GM23338 (cell line): ENCODE measurements around the gene ARHGEF40. TPM values are rescaled to one million over a fixed set of nuclear protein-coding genes. Genes with fewer than 3 reads are reported as not detected.

Source experiments
- ATAC-seq: fragments of 200-7000 bp; cut with Tn5 transposase; 3 replicates; pipeline ENCODE4 v1.9.1; 2020
- DNase-seq: peaks from one replicate; pipeline ENCODE4 v3.0.0-alpha.2; 2015; ENCODE audit warnings: low spot score
- H2AFZ ChIP-seq: fragments of 200-600 bp; sonication (generic); 2 replicates; pipeline ENCODE4 v1.8.0; 2016; ENCODE audit warnings: antibody characterized with exemption, mild to moderate bottlenecking, moderate library complexity
- H3F3A ChIP-seq: fragments of 200-600 bp; sonication (generic); replicated peaks from 2 replicates; pipeline ENCODE4 v1.8.0; 2017; ENCODE audit warnings: antibody characterized with exemption, mixed run types, low read depth
- H3K27ac ChIP-seq: fragments of 200-600 bp; sonication (generic); 2 replicates; pipeline ENCODE4 v1.6.1; 2016; ENCODE audit warnings: low read depth
- H3K27me3 ChIP-seq: fragments of 200-600 bp; sonication (generic); 2 replicates; pipeline ENCODE4 v1.8.0; 2016; ENCODE audit warnings: mild to moderate bottlenecking, mixed run types, moderate library complexity; ENCODE audit not compliant: insufficient read depth
- H3K36me3 ChIP-seq: fragments of 200-600 bp; sonication (generic); 2 replicates; pipeline ENCODE4 v1.8.0; 2016; ENCODE audit warnings: mild to moderate bottlenecking; ENCODE audit not compliant: insufficient read depth
- H3K4me1 ChIP-seq: fragments of 200-600 bp; sonication (generic); 2 replicates; pipeline ENCODE4 v1.8.0; 2016; ENCODE audit warnings: mild to moderate bottlenecking, moderate library complexity; ENCODE audit not compliant: insufficient read depth
- H3K4me2 ChIP-seq: fragments of 200-600 bp; sonication (generic); 2 replicates; pipeline ENCODE4 v1.7.1; 2017; ENCODE audit warnings: mixed run types
- H3K4me3 ChIP-seq: fragments of 200-600 bp; sonication (generic); 2 replicates; pipeline ENCODE4 v1.6.1; 2016; ENCODE audit warnings: mixed run types
- H3K79me2 ChIP-seq: fragments of 200-600 bp; sonication (generic); replicated peaks from 2 replicates; pipeline ENCODE4 v1.8.0; 2017; ENCODE audit warnings: mild to moderate bottlenecking; ENCODE audit not compliant: insufficient read depth
- H3K9me2 ChIP-seq: fragments of 200-600 bp; sonication (generic); 2 replicates; pipeline ENCODE4 v1.8.0; 2017; ENCODE audit not compliant: insufficient read depth
- H4K20me1 ChIP-seq: fragments of 200-600 bp; sonication (generic); replicated peaks from 2 replicates; pipeline ENCODE4 v1.8.0; 2017; ENCODE audit warnings: mild to moderate bottlenecking; ENCODE audit not compliant: insufficient read depth
- H3K27ac Mint-ChIP-seq: 2 replicates; pipeline ENCODE4 v1.8.0; 2020; ENCODE audit warnings: inconsistent platforms, mild to moderate bottlenecking, moderate library complexity, mixed read lengths
- H3K27me3 Mint-ChIP-seq: 3 replicates; pipeline ENCODE4 v1.8.0; 2022; ENCODE audit warnings: low read depth, mild to moderate bottlenecking, moderate library complexity, mixed read lengths, inconsistent platforms; ENCODE audit not compliant: insufficient read depth, poor library complexity
- H3K36me3 Mint-ChIP-seq: 3 replicates; pipeline ENCODE4 v1.8.0; 2021; ENCODE audit warnings: low read depth, mild to moderate bottlenecking, inconsistent platforms, moderate library complexity, mixed read lengths
- H3K4me1 Mint-ChIP-seq: 3 replicates; pipeline ENCODE4 v1.8.0; 2020; ENCODE audit warnings: mild to moderate bottlenecking, inconsistent platforms, mixed read lengths
- H3K4me3 Mint-ChIP-seq: 3 replicates; pipeline ENCODE4 v1.8.0; 2021; ENCODE audit warnings: moderate library complexity, mild to moderate bottlenecking, inconsistent platforms, mixed read lengths
- H3K9me3 Mint-ChIP-seq: 3 replicates; pipeline ENCODE4 v1.8.0; 2020; ENCODE audit warnings: moderate library complexity, mild to moderate bottlenecking, inconsistent platforms, mixed read lengths
- CREB1 ChIP-seq: fragments of 250-450 bp; sonication (Bioruptor Pico); IDR thresholded peaks from 2 replicates; pipeline ENCODE4 v1.5.0; 2020; ENCODE audit warnings: low read depth, mild to moderate bottlenecking, moderate library complexity
- ETS1 ChIP-seq: IDR thresholded peaks from 2 replicates; pipeline ENCODE4 v1.6.1; 2016; ENCODE audit warnings: antibody characterized with exemption
- EZH2 ChIP-seq: fragments of 200-600 bp; sonication (generic); IDR thresholded peaks from one replicate; pipeline ENCODE4 v1.8.0; 2017; ENCODE audit warnings: antibody characterized with exemption, mild to moderate bottlenecking, low read depth; ENCODE audit not compliant: unreplicated experiment
- EZH2phosphoT487 ChIP-seq: fragments of 200-600 bp; sonication (generic); IDR thresholded peaks from one replicate; pipeline ENCODE4 v1.8.1; 2018; ENCODE audit warnings: antibody characterized with exemption; ENCODE audit not compliant: unreplicated experiment
- JUNB ChIP-seq: IDR thresholded peaks from one replicate; pipeline ENCODE4 v1.6.1; 2016; ENCODE audit warnings: antibody characterized with exemption; ENCODE audit not compliant: unreplicated experiment
- NANOG ChIP-seq: IDR thresholded peaks from 2 replicates; pipeline ENCODE4 v1.6.1; 2016; ENCODE audit warnings: antibody characterized with exemption, borderline replicate concordance
- POLR2AphosphoS5 ChIP-seq: IDR thresholded peaks from 2 replicates; pipeline ENCODE4 v1.6.1; 2016; ENCODE audit warnings: antibody characterized with exemption, low read depth
- REST ChIP-seq: IDR thresholded peaks from one replicate; pipeline ENCODE4 v1.6.1; 2018; ENCODE audit warnings: antibody characterized with exemption; ENCODE audit not compliant: unreplicated experiment
- STAT1 ChIP-seq: IDR thresholded peaks from one replicate; pipeline ENCODE4 v1.6.1; 2016; ENCODE audit warnings: antibody characterized with exemption; ENCODE audit not compliant: unreplicated experiment
- ZNF114 ChIP-seq: fragments of 250-450 bp; sonication (Bioruptor Pico); IDR thresholded peaks from 2 replicates; pipeline ENCODE4 v1.5.0; 2020; ENCODE audit warnings: mild to moderate bottlenecking, moderate library complexity
- ZNF331 ChIP-seq: fragments of 250-450 bp; sonication (Bioruptor Pico); IDR thresholded peaks from 2 replicates; pipeline ENCODE4 v1.5.0; 2020; ENCODE audit warnings: low read depth, mild to moderate bottlenecking, moderate library complexity
- polyA plus RNA-seq: library from polyadenylated mRNA; unstranded; fragments of >200 nt; fragmentation: Nextera tagmentation; extraction: Ambion mirVana; gene quantifications from 2 replicates; pipeline ENCODE4 v1.2.1, GENCODE V29; 2016
- total RNA-seq: library from RNA; depleted of rRNA; stranded (reverse); fragments of >200 nt; shearing (Covaris generic); gene quantifications from 2 replicates; pipeline ENCODE4 v1.2.3, GENCODE V29; 2014
- TF ChIP-seq, protein P1 (sequence below): fragments of 250-450 bp; sonication (Bioruptor Pico); IDR thresholded peaks from 2 replicates; pipeline ENCODE4 v1.5.0; 2020; ENCODE audit warnings: mild to moderate bottlenecking, moderate library complexity
- TF ChIP-seq, protein P2 (sequence below), 2 experiments: fragments of 200-600 bp in 1 of 2; sonication (generic) in 1 of 2; conservative IDR thresholded peaks; 2 replicates each; pipeline versions ENCODE4 v1.5.1 to v1.6.1; 2016 to 2017; ENCODE audit warnings: antibody characterized with exemption in 2 of 2, low read depth in 2 of 2, mild to moderate bottlenecking in 2 of 2, moderate library complexity in 1 of 2

The ARHGEF40 gene
- total and polyA plus RNA-seq, 2 experiments from 2014 or later = 17.7 to 44.6 TPM

DNA sequence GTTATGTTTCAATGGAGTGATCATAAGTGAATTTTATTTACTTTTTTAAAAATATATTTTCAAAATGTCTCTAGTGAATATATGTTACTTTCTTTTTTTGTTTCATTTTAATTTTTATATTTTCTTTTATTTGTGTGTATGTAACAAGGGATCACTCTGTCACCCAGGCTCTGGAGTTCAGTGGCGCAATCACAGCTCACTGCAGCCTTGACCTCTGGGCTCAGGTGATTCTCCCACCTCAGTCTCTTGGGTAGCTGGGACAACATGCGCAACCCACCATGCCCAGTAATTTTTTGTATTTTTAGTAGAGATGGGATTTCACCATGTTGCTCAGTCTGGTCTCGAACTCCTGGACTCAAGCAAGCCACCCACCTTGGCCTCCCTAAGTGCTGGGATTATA is 48.8 kb downstream of the ARHGEF40 start:
- H3K9me2 ChIP-seq = no peaks in the 10 kb centered on the region
- no peak overlapping the region for H3K4me2 ChIP-seq
- no peak for DNase-seq
- no peaks in the 10 kb centered on the region for H3K9me3 Mint-ChIP-seq
- peaks cover 4% of the 10 kb centered on the region; the same call in 2 of the 3 replicates for H3K4me1 Mint-ChIP-seq
- H3K27ac Mint-ChIP-seq = no peak overlapping the region
- H3K4me1 ChIP-seq = no peaks in the 10 kb centered on the region; the same call in 1 of the 2 replicates
- H3F3A ChIP-seq = no peaks in the 10 kb centered on the region
- no peak overlapping the region for H3K27ac ChIP-seq
- no peaks in the 10 kb centered on the region for H3K36me3 ChIP-seq
- TF ChIP-seq, protein P1, sequence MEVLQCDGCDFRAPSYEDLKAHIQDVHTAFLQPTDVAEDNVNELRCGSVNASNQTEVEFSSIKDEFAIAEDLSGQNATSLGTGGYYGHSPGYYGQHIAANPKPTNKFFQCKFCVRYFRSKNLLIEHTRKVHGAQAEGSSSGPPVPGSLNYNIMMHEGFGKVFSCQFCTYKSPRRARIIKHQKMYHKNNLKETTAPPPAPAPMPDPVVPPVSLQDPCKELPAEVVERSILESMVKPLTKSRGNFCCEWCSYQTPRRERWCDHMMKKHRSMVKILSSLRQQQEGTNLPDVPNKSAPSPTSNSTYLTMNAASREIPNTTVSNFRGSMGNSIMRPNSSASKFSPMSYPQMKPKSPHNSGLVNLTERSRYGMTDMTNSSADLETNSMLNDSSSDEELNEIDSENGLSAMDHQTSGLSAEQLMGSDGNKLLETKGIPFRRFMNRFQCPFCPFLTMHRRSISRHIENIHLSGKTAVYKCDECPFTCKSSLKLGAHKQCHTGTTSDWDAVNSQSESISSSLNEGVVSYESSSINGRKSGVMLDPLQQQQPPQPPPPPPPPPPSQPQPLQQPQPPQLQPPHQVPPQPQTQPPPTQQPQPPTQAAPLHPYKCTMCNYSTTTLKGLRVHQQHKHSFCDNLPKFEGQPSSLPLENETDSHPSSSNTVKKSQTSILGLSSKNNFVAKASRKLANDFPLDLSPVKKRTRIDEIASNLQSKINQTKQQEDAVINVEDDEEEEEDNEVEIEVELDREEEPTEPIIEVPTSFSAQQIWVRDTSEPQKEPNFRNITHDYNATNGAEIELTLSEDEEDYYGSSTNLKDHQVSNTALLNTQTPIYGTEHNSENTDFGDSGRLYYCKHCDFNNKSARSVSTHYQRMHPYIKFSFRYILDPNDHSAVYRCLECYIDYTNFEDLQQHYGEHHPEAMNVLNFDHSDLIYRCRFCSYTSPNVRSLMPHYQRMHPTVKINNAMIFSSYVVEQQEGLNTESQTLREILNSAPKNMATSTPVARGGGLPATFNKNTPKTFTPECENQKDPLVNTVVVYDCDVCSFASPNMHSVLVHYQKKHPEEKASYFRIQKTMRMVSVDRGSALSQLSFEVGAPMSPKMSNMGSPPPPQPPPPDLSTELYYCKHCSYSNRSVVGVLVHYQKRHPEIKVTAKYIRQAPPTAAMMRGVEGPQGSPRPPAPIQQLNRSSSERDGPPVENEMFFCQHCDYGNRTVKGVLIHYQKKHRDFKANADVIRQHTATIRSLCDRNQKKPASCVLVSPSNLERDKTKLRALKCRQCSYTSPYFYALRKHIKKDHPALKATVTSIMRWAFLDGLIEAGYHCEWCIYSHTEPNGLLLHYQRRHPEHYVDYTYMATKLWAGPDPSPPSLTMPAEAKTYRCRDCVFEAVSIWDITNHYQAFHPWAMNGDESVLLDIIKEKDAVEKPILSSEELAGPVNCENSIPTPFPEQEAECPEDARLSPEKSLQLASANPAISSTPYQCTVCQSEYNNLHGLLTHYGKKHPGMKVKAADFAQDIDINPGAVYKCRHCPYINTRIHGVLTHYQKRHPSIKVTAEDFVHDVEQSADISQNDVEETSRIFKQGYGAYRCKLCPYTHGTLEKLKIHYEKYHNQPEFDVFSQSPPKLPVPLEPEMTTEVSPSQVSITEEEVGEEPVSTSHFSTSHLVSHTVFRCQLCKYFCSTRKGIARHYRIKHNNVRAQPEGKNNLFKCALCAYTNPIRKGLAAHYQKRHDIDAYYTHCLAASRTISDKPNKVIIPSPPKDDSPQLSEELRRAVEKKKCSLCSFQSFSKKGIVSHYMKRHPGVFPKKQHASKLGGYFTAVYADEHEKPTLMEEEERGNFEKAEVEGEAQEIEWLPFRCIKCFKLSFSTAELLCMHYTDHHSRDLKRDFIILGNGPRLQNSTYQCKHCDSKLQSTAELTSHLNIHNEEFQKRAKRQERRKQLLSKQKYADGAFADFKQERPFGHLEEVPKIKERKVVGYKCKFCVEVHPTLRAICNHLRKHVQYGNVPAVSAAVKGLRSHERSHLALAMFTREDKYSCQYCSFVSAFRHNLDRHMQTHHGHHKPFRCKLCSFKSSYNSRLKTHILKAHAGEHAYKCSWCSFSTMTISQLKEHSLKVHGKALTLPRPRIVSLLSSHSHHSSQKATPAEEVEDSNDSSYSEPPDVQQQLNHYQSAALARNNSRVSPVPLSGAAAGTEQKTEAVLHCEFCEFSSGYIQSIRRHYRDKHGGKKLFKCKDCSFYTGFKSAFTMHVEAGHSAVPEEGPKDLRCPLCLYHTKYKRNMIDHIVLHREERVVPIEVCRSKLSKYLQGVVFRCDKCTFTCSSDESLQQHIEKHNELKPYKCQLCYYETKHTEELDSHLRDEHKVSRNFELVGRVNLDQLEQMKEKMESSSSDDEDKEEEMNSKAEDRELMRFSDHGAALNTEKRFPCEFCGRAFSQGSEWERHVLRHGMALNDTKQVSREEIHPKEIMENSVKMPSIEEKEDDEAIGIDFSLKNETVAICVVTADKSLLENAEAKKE (CRISPR knock-in tag) = no peak
- no peak for TF ChIP-seq EZH2phosphoT487
- TF ChIP-seq JUNB = no peak
- no peak for TF ChIP-seq CREB1 (CRISPR knock-in tag)
- no peak for TF ChIP-seq NANOG
- TF ChIP-seq ZNF114 (CRISPR knock-in tag) = no peak
- TF ChIP-seq, protein P2, sequence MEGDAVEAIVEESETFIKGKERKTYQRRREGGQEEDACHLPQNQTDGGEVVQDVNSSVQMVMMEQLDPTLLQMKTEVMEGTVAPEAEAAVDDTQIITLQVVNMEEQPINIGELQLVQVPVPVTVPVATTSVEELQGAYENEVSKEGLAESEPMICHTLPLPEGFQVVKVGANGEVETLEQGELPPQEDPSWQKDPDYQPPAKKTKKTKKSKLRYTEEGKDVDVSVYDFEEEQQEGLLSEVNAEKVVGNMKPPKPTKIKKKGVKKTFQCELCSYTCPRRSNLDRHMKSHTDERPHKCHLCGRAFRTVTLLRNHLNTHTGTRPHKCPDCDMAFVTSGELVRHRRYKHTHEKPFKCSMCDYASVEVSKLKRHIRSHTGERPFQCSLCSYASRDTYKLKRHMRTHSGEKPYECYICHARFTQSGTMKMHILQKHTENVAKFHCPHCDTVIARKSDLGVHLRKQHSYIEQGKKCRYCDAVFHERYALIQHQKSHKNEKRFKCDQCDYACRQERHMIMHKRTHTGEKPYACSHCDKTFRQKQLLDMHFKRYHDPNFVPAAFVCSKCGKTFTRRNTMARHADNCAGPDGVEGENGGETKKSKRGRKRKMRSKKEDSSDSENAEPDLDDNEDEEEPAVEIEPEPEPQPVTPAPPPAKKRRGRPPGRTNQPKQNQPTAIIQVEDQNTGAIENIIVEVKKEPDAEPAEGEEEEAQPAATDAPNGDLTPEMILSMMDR (conservative IDR thresholded peaks at IDR 0.05; ENCODE audit: low read depth in 2 of 2) = no peak
- TF ChIP-seq POLR2AphosphoS5 = no peak
- no peak for TF ChIP-seq ZNF331 (CRISPR knock-in tag)
- TF ChIP-seq ETS1 = no peak
- TF ChIP-seq EZH2 = no peak
- no peak for TF ChIP-seq REST
- TF ChIP-seq STAT1 = no peak
- H3K27me3 ChIP-seq = no peaks in the 10 kb centered on the region
- no peaks in the 10 kb centered on the region for H3K36me3 Mint-ChIP-seq
- no peak overlapping the region for H3K4me3 Mint-ChIP-seq
- H2AFZ ChIP-seq = no peak overlapping the region
- H4K20me1 ChIP-seq = no peaks in the 10 kb centered on the region
- peaks cover 4% of the 10 kb centered on the region for H3K27me3 Mint-ChIP-seq
- no peaks in the 10 kb centered on the region for H3K79me2 ChIP-seq
- ATAC-seq = no peak
- H3K4me3 ChIP-seq = no peak overlapping the region
